Measurements from ENCODE around the gene AQP1. TPM values are rescaled to one million over a fixed set of nuclear protein-coding genes. Genes with fewer than 3 reads are reported as not detected.

Gene AQP1
- total RNA-seq, 1 donor from 2014 or later, result 6.0 TPM

GRCh38 chr7:30914596-30914995 lies 2.9 kb downstream of the AQP1 start:
- peaks cover 33% of the 10 kb centered on the region for H3K4me1 Mint-ChIP-seq (ENCODE audit: unreplicated experiment)
- TF ChIP-seq CTCF (conservative IDR thresholded peaks at IDR 0.05), result no peak
- DNase-seq (ENCODE audit: extremely low spot score, unreplicated experiment), result no peak
- no peaks in the 10 kb centered on the region for H3K36me3 Mint-ChIP-seq
- H3K9me3 Mint-ChIP-seq, result no peaks in the 10 kb centered on the region
- H3K4me3 Mint-ChIP-seq, result no peak overlapping the region
- no peaks in the 10 kb centered on the region for H3K27me3 Mint-ChIP-seq
- no peak overlapping the region for H3K27ac Mint-ChIP-seq

GRCh38 chr7:30915005-30915601 lies 3.5 kb downstream of the AQP1 start:
- Mint-ChIP-seq H3K4me3 (no peak overlapping the region), H3K9me3 (no peaks in the 10 kb centered on the region), H3K27me3 (no peaks in the 10 kb centered on the region), H3K27ac (no peak overlapping the region), H3K36me3 (no peaks in the 10 kb centered on the region), H3K4me1 (ENCODE audit: unreplicated experiment) (peaks cover 38% of the 10 kb centered on the region)
- DNase-seq (ENCODE audit: extremely low spot score, unreplicated experiment), result no peak
- no peak for TF ChIP-seq CTCF (conservative IDR thresholded peaks at IDR 0.05)

GRCh38 chr7:30915751-30916150 lies 4.1 kb downstream of the AQP1 start:
- H3K27ac Mint-ChIP-seq, result no peak overlapping the region
- H3K4me3 Mint-ChIP-seq, result no peak overlapping the region
- DNase-seq (ENCODE audit: extremely low spot score, unreplicated experiment), result no peak
- no peaks in the 10 kb centered on the region for H3K27me3 Mint-ChIP-seq
- H3K9me3 Mint-ChIP-seq, result no peaks in the 10 kb centered on the region
- H3K36me3 Mint-ChIP-seq, result no peaks in the 10 kb centered on the region
- TF ChIP-seq CTCF (conservative IDR thresholded peaks at IDR 0.05), result no peak
- H3K4me1 Mint-ChIP-seq (ENCODE audit: unreplicated experiment), result peaks cover 36% of the 10 kb centered on the region

GRCh38 chr7:30916255-30916654 lies 4.6 kb downstream of the AQP1 start:
- DNase-seq (ENCODE audit: extremely low spot score, unreplicated experiment), result no peak
- no peak overlapping the region for H3K4me3 Mint-ChIP-seq
- H3K27ac Mint-ChIP-seq, result no peak overlapping the region
- no peaks in the 10 kb centered on the region for H3K36me3 Mint-ChIP-seq
- no peaks in the 10 kb centered on the region for H3K27me3 Mint-ChIP-seq
- TF ChIP-seq CTCF (conservative IDR thresholded peaks at IDR 0.05), result no peak
- H3K4me1 Mint-ChIP-seq (ENCODE audit: unreplicated experiment), result peaks cover 33% of the 10 kb centered on the region
- H3K9me3 Mint-ChIP-seq, result no peaks in the 10 kb centered on the region

GRCh38 chr7:30916767-30917166 lies 5.1 kb downstream of the AQP1 start:
- Mint-ChIP-seq H3K27ac (no peak overlapping the region), H3K4me1 (ENCODE audit: unreplicated experiment) (peaks cover 33% of the 10 kb centered on the region), H3K4me3 (peak overlapping the region; percentile 7), H3K27me3 (no peaks in the 10 kb centered on the region), H3K9me3 (no peaks in the 10 kb centered on the region), H3K36me3 (no peaks in the 10 kb centered on the region)
- TF ChIP-seq CTCF (conservative IDR thresholded peaks at IDR 0.05), result no peak
- no peak for DNase-seq (ENCODE audit: extremely low spot score, unreplicated experiment)

Data from type B pancreatic cell (in vitro differentiated cells).